GM12878 (cell line): Measurements from ENCODE around the gene SLC9C1. TPM values are rescaled to one million over a fixed set of nuclear protein-coding genes. Genes with fewer than 3 reads are reported as not detected.

Source experiments
- CBFB ChIP-seq: IDR thresholded peaks from 2 replicates; pipeline ENCODE4 v1.6.1; 2016; ENCODE audit warnings: antibody characterized with exemption, low read depth
- CBX3 ChIP-seq: fragments of 200-600 bp; sonication (generic); IDR thresholded peaks from 2 replicates; pipeline ENCODE4 v1.6.1; 2016; ENCODE audit warnings: low read depth, borderline replicate concordance
- EGR1 ChIP-seq, 2 experiments: IDR thresholded peaks; 1 replicate in 1 of 2; 2 replicates in 1 of 2; pipeline ENCODE4 v1.6.1; 2011 to 2012; ENCODE audit warnings: low read depth in 2 of 2, low read length in 2 of 2, borderline replicate concordance in 1 of 2, mild to moderate bottlenecking in 1 of 2, moderate library complexity in 1 of 2
- MEF2B ChIP-seq: fragments of 450-650 bp; IDR thresholded peaks from 2 replicates; pipeline ENCODE4 v1.6.1; 2018; ENCODE audit warnings: mild to moderate bottlenecking, moderate library complexity; ENCODE audit not compliant: partially characterized antibody, poor library complexity, severe bottlenecking
- PAX5 ChIP-seq: IDR thresholded peaks from 2 replicates; pipeline ENCODE4 v1.6.1; 2011; ENCODE audit warnings: low read depth, low read length, borderline replicate concordance
- POLR2AphosphoS2 ChIP-seq: IDR thresholded peaks from 2 replicates; pipeline ENCODE4 v1.6.1; 2011; ENCODE audit warnings: low read depth, mild to moderate bottlenecking, low read length, improper control_type of control experiment, moderate library complexity
- SMAD1 ChIP-seq: fragments of 450-650 bp; IDR thresholded peaks from 2 replicates; pipeline ENCODE4 v1.6.1; 2018; ENCODE audit warnings: mild to moderate bottlenecking, low read depth; ENCODE audit not compliant: partially characterized antibody
- SMAD5 ChIP-seq: IDR thresholded peaks from 2 replicates; pipeline ENCODE4 v1.6.1; 2016; ENCODE audit warnings: antibody characterized with exemption, low read depth
- SREBF2 ChIP-seq: IDR thresholded peaks from 2 replicates; pipeline ENCODE4 v1.6.1; 2012; ENCODE audit warnings: mild to moderate bottlenecking, low read length
- SUZ12 ChIP-seq: fragments of 200-600 bp; sonication (generic); IDR thresholded peaks from one replicate; pipeline ENCODE4 v1.6.1; 2018; ENCODE audit warnings: antibody characterized with exemption, mild to moderate bottlenecking; ENCODE audit not compliant: unreplicated experiment
- ZNF24 ChIP-seq: fragments of 450-650 bp; IDR thresholded peaks from 2 replicates; pipeline ENCODE4 v1.6.1; 2017; ENCODE audit warnings: antibody characterized with exemption, mild to moderate bottlenecking
- polyA plus RNA-seq, 11 experiments: library from polyadenylated mRNA; depleted of rRNA in 4 of 11; unstranded in 6 of 11; stranded (reverse) in 5 of 11; fragments of >200 nt; fragmentation: Nextera tagmentation in 4 of 11; fragmentation: Illumina TruSeq in 1 of 11; extraction: Ambion mirVana in 4 of 11; extraction: Trizol in 1 of 11; gene quantifications; 1 replicate in 1 of 11; 2 replicates in 10 of 11; pipeline versions ENCODE4 v1.2.1 to v1.2.3, GENCODE V29; 2011 to 2016; ENCODE audit warnings: inconsistent platforms in 2 of 11, missing spikeins in 2 of 11, low read depth in 1 of 11
- total RNA-seq, 4 experiments: library from RNA; depleted of rRNA in 3 of 4; stranded (reverse); fragments of >200 nt in 3 of 4; fragmentation: Illumina TruSeq in 1 of 4; extraction: Trizol in 1 of 4; gene quantifications; 2 replicates each; pipeline versions ENCODE4 v1.2.1 to v1.2.3, GENCODE V29; 2013 to 2021
- TF ChIP-seq, protein P1 (sequence below): fragments of 450-650 bp; formaldehyde crosslinking; IDR thresholded peaks from 2 replicates; pipeline ENCODE4 v1.4.0; 2020; ENCODE audit warnings: mild to moderate bottlenecking, moderate library complexity
- TF ChIP-seq, protein P2 (sequence below): fragments of 450-650 bp; IDR thresholded peaks from 2 replicates; pipeline ENCODE4 v1.6.1; 2018; ENCODE audit warnings: mild to moderate bottlenecking, low read depth, moderate library complexity; ENCODE audit not compliant: partially characterized antibody
- TF ChIP-seq, protein P3 (sequence below): IDR thresholded peaks from 2 replicates; pipeline ENCODE4 v1.6.1; 2011; ENCODE audit warnings: borderline replicate concordance, low read depth, mild to moderate bottlenecking, moderate library complexity, low read length; ENCODE audit not compliant: insufficient read depth, poor library complexity, severe bottlenecking
- TF ChIP-seq, protein P4 (sequence below): IDR thresholded peaks from 2 replicates; pipeline ENCODE4 v1.6.1; 2012; ENCODE audit warnings: improper control_type of control experiment, low read depth, low read length; ENCODE audit not compliant: insufficient replicate concordance

SLC9C1 gene
- total and polyA plus RNA-seq, 10 of the 15 experiments (the other 5 are each of a cell fraction or from before 2014, with no cell fraction given), result not detected

DNA sequence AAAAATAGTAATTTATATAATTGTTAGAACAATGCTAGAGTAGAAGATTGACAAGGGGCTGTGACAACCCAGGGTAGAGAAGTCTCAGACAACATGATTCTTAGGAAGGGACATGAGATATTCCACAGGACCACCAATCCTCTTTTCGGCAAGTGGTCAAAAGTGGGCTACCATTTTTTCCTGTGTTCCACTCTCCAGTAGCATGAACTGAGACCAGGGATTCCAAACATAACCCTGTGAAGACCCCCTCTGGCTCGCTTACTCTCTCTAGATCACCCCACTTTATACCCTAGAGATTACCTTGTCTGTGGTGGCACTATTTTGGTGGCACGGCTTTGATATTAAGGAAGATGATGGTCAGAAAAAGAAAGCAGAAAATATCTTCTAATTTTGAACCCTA lies 161.9 kb downstream of the SLC9C1 start (continued):
- TF ChIP-seq, protein P1, sequence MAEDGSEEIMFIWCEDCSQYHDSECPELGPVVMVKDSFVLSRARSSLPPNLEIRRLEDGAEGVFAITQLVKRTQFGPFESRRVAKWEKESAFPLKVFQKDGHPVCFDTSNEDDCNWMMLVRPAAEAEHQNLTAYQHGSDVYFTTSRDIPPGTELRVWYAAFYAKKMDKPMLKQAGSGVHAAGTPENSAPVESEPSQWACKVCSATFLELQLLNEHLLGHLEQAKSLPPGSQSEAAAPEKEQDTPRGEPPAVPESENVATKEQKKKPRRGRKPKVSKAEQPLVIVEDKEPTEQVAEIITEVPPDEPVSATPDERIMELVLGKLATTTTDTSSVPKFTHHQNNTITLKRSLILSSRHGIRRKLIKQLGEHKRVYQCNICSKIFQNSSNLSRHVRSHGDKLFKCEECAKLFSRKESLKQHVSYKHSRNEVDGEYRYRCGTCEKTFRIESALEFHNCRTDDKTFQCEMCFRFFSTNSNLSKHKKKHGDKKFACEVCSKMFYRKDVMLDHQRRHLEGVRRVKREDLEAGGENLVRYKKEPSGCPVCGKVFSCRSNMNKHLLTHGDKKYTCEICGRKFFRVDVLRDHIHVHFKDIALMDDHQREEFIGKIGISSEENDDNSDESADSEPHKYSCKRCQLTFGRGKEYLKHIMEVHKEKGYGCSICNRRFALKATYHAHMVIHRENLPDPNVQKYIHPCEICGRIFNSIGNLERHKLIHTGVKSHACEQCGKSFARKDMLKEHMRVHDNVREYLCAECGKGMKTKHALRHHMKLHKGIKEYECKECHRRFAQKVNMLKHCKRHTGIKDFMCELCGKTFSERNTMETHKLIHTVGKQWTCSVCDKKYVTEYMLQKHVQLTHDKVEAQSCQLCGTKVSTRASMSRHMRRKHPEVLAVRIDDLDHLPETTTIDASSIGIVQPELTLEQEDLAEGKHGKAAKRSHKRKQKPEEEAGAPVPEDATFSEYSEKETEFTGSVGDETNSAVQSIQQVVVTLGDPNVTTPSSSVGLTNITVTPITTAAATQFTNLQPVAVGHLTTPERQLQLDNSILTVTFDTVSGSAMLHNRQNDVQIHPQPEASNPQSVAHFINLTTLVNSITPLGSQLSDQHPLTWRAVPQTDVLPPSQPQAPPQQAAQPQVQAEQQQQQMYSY, result peak; percentile 13; the same call in 1 of the 2 replicates
- TF ChIP-seq ZNF24 (no peak), SREBF2 (no peak), MEF2B (no peak), PAX5 (no peak), CBFB (no peak), SMAD1 (peak; percentile 12), EGR1 (IDR thresholded peaks at IDR 0.05; ENCODE audit: borderline replicate concordance in 1 of 2, low read depth in 2 of 2, low read length in 2 of 2) (no peak), POLR2AphosphoS2 (0 out of 2 replicates have a peak, but pooled peaks have one; percentile 80), SMAD5 (peak; percentile 57; the same call in 1 of the 2 replicates), SUZ12 (no peak), CBX3 (no peak)
- TF ChIP-seq, protein P2, sequence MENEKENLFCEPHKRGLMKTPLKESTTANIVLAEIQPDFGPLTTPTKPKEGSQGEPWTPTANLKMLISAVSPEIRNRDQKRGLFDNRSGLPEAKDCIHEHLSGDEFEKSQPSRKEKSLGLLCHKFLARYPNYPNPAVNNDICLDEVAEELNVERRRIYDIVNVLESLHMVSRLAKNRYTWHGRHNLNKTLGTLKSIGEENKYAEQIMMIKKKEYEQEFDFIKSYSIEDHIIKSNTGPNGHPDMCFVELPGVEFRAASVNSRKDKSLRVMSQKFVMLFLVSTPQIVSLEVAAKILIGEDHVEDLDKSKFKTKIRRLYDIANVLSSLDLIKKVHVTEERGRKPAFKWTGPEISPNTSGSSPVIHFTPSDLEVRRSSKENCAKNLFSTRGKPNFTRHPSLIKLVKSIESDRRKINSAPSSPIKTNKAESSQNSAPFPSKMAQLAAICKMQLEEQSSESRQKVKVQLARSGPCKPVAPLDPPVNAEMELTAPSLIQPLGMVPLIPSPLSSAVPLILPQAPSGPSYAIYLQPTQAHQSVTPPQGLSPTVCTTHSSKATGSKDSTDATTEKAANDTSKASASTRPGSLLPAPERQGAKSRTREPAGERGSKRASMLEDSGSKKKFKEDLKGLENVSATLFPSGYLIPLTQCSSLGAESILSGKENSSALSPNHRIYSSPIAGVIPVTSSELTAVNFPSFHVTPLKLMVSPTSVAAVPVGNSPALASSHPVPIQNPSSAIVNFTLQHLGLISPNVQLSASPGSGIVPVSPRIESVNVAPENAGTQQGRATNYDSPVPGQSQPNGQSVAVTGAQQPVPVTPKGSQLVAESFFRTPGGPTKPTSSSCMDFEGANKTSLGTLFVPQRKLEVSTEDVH, result no peak
- TF ChIP-seq, protein P3, sequence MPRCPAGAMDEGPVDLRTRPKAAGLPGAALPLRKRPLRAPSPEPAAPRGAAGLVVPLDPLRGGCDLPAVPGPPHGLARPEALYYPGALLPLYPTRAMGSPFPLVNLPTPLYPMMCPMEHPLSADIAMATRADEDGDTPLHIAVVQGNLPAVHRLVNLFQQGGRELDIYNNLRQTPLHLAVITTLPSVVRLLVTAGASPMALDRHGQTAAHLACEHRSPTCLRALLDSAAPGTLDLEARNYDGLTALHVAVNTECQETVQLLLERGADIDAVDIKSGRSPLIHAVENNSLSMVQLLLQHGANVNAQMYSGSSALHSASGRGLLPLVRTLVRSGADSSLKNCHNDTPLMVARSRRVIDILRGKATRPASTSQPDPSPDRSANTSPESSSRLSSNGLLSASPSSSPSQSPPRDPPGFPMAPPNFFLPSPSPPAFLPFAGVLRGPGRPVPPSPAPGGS, result no peak
- TF ChIP-seq, protein P4, sequence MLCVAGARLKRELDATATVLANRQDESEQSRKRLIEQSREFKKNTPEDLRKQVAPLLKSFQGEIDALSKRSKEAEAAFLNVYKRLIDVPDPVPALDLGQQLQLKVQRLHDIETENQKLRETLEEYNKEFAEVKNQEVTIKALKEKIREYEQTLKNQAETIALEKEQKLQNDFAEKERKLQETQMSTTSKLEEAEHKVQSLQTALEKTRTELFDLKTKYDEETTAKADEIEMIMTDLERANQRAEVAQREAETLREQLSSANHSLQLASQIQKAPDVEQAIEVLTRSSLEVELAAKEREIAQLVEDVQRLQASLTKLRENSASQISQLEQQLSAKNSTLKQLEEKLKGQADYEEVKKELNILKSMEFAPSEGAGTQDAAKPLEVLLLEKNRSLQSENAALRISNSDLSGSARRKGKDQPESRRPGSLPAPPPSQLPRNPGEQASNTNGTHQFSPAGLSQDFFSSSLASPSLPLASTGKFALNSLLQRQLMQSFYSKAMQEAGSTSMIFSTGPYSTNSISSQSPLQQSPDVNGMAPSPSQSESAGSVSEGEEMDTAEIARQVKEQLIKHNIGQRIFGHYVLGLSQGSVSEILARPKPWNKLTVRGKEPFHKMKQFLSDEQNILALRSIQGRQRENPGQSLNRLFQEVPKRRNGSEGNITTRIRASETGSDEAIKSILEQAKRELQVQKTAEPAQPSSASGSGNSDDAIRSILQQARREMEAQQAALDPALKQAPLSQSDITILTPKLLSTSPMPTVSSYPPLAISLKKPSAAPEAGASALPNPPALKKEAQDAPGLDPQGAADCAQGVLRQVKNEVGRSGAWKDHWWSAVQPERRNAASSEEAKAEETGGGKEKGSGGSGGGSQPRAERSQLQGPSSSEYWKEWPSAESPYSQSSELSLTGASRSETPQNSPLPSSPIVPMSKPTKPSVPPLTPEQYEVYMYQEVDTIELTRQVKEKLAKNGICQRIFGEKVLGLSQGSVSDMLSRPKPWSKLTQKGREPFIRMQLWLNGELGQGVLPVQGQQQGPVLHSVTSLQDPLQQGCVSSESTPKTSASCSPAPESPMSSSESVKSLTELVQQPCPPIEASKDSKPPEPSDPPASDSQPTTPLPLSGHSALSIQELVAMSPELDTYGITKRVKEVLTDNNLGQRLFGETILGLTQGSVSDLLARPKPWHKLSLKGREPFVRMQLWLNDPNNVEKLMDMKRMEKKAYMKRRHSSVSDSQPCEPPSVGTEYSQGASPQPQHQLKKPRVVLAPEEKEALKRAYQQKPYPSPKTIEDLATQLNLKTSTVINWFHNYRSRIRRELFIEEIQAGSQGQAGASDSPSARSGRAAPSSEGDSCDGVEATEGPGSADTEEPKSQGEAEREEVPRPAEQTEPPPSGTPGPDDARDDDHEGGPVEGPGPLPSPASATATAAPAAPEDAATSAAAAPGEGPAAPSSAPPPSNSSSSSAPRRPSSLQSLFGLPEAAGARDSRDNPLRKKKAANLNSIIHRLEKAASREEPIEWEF, result no peak
